GM18867 (cell line): ENCODE data around the gene AP5S1.

Experiments
- ATAC-seq: cut with Tn5 transposase; IDR thresholded peaks from one replicate; pipeline ENCODE4 v1.9.1; 2021; ENCODE audit warnings: mild to moderate bottlenecking, moderate library complexity; ENCODE audit not compliant: unreplicated experiment

The AP5S1 gene

GRCh38 chr20:3820048-3820900, at the start of gene AP5S1:
TSS of gene AP5S1 (plus strand) at chr20:3820547. CDS start at chr20:3822118, 1,571 bp downstream.
- peak; percentile 80 for ATAC-seq

- no peak for ATAC-seq
These were observed 48.7 kb upstream of the AP5S1 start for GRCh38 chr20:3771552-3772058.

- ATAC-seq = no peak
These were observed 44.8 kb upstream of the AP5S1 start for GRCh38 chr20:3775457-3776108.

GRCh38 chr20:3777381-3777715, 43.0 kb upstream of the AP5S1 start:
- ATAC-seq = peak; percentile 25

GRCh38 chr20:3777716-3778629, 42.4 kb upstream of the AP5S1 start:
- peak; percentile 50 for ATAC-seq

GRCh38 chr20:3778976-3779375, 41.4 kb upstream of the AP5S1 start:
- no peak for ATAC-seq

GRCh38 chr20:3781153-3781910, 39.0 kb upstream of the AP5S1 start, which contains the start of gene SPEF1:
TSS of gene SPEF1 (minus strand) at chr20:3781448. CDS start at chr20:3781287, 161 bp downstream.
- peak; percentile 58 for ATAC-seq

GRCh38 chr20:3782597-3782996, 37.8 kb upstream of the AP5S1 start:
- no peak for ATAC-seq

GRCh38 chr20:3783068-3783489, 37.3 kb upstream of the AP5S1 start:
- no peak for ATAC-seq

GRCh38 chr20:3783511-3784195, 36.7 kb upstream of the AP5S1 start:
- no peak for ATAC-seq

- no peak for ATAC-seq
These were observed 36.0 kb upstream of the AP5S1 start for GRCh38 chr20:3784216-3784853.

GRCh38 chr20:3784863-3785239, 35.5 kb upstream of the AP5S1 start:
- no peak for ATAC-seq

- ATAC-seq = no peak
These were observed 34.9 kb upstream of the AP5S1 start for GRCh38 chr20:3785240-3786125.

- ATAC-seq = peak; percentile 15
These were observed 34.2 kb upstream of the AP5S1 start for GRCh38 chr20:3786126-3786484.

- ATAC-seq = peak; percentile 80
These were observed 33.6 kb upstream of the AP5S1 start, which contains the start of gene CENPB for GRCh38 chr20:3786665-3787323. TSS of gene CENPB (minus strand) at chr20:3786740. CDS start at chr20:3786483, 257 bp downstream.

GRCh38 chr20:3787324-3788014, 32.9 kb upstream of the AP5S1 start:
- no peak for ATAC-seq

- no peak for ATAC-seq
These were observed 31.6 kb upstream of the AP5S1 start for GRCh38 chr20:3788685-3789155.
